KOPT-K1 (cell line): ENCODE results near the gene MMD2.

Experiments used
- H3K27ac ChIP-seq: fragments of 200-600 bp; sonication (generic); 2 replicates; pipeline ENCODE4 v1.5.1; 2016; ENCODE audit warnings: antibody characterized with exemption, mild to moderate bottlenecking, low read depth, low read length; ENCODE audit not compliant: poor library complexity, severe bottlenecking
- H3K36me3 ChIP-seq: fragments of 200-600 bp; sonication (generic); 2 replicates; pipeline ENCODE4 v1.5.1; 2017; ENCODE audit warnings: antibody characterized with exemption, mild to moderate bottlenecking, low read length, moderate library complexity; ENCODE audit not compliant: insufficient read depth
- H3K9me3 ChIP-seq: fragments of 200-600 bp; sonication (generic); 2 replicates; pipeline ENCODE4 v1.5.1; 2017; ENCODE audit warnings: antibody characterized with exemption, low read length, mild to moderate bottlenecking; ENCODE audit not compliant: insufficient read depth, poor library complexity, severe bottlenecking

Gene MMD2

DNA sequence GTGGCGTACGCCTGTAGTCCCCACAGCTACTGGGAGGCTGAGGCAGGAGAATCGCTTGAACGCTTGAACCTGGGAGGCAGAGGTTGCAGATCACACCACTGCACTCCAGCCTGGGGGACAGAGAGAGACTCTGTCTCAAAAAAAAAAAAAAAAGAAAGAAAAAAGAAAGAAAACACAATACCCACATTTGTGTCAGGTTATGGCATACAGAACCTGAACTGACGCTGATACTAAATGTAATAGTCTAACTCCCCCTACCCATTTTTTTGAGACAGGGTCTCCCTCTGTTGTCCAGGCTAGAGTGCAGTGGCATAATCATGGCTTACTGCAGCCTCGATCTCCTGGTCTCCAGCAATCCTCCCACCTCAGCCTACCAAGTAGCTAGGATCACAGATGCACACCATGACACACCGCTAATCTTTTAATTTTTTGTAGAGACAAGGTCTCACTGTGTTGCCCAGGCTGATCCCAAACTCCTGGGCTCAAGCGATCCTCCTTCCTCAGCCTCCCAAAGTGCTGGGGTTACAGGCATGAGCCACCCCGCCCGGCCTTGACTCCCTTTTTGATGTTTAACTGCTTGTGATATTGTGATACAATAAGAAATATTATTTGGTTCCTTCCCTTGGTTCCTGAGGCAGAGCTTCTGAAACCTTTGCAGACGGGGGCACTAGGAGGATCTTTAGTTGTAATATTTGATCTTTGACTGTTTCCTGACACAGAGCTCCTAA is 6.5 kb upstream of the MMD2 start:
- no peaks in the 10 kb centered on the region for H3K36me3 ChIP-seq
- H3K27ac ChIP-seq: no peak overlapping the region
- H3K9me3 ChIP-seq: no peaks in the 10 kb centered on the region

- no peaks in the 10 kb centered on the region for H3K36me3 ChIP-seq
- H3K27ac ChIP-seq: no peak overlapping the region
- H3K9me3 ChIP-seq: no peaks in the 10 kb centered on the region
Observed at GRCh38 chr7:4964506-4964905, 5.5 kb upstream of the MMD2 start.

GRCh38 chr7:4962872-4963775 is 4.1 kb upstream of the MMD2 start:
- H3K9me3 ChIP-seq: no peaks in the 10 kb centered on the region
- no peak overlapping the region for H3K27ac ChIP-seq
- no peaks in the 10 kb centered on the region for H3K36me3 ChIP-seq

GRCh38 chr7:4960363-4960762 is 1.4 kb upstream of the MMD2 start:
- Histone ChIP-seq H3K9me3 (no peaks in the 10 kb centered on the region), H3K36me3 (no peaks in the 10 kb centered on the region), H3K27ac (no peak overlapping the region)

DNA sequence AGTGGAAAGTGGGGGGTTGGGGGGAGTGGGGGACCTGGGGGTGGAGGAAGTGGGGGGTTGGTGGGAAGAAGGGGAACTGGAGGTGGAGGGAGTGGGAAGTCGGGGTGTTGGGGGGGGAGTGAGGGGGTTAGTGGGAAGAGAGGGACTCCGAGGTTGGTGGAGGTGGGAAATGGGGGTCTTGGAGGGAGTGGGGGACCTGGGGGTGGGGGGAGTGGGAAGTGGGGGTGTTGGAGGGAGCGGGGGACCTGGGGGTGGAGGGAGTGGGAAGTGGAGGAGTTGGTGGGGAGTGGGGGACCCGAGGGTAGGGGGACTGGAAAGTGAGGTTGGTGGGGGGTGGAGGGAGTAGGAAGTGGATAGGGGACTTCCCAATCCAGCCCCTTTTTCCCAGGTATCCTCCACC is 906 bp upstream of the MMD2 start:
- no peaks in the 10 kb centered on the region for H3K36me3 ChIP-seq
- no peaks in the 10 kb centered on the region for H3K9me3 ChIP-seq
- no peak overlapping the region for H3K27ac ChIP-seq

- H3K9me3 ChIP-seq: no peaks in the 10 kb centered on the region
- no peak overlapping the region for H3K27ac ChIP-seq
- H3K36me3 ChIP-seq: no peaks in the 10 kb centered on the region
Observed at GRCh38 chr7:4959306-4959705, 319 bp upstream of the MMD2 start.

DNA sequence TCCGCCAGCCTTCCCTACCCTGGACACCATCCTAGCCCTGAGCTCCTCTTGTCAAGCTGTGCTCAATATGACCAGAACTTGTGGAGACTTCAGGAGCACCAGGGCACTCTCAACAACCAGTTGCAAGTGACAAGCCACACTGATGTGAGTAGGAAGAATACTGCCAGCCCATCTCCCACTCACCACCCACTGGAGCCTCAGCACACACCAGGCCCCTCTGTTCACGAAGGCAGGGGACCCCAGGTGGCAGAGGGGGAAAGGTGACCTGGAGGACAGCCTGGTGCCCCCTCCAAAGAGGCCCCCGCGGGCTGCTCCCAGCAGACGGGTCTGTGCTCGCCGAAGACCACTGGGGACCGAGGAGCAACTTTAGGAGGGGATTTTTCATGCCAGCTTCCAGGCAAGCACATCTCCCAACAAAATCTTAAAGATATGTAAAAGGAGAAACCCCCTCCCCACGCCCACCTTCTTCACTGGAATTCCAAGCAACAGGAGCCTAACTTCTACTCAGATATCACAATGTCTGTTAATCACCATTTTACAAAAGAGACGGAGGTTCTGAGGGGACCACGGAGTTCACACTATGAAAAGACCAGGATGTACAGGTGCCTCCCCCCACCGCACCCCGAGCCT is 1.0 kb downstream of the MMD2 start:
- no peak overlapping the region for H3K27ac ChIP-seq
- no peaks in the 10 kb centered on the region for H3K9me3 ChIP-seq
- no peaks in the 10 kb centered on the region for H3K36me3 ChIP-seq

DNA sequence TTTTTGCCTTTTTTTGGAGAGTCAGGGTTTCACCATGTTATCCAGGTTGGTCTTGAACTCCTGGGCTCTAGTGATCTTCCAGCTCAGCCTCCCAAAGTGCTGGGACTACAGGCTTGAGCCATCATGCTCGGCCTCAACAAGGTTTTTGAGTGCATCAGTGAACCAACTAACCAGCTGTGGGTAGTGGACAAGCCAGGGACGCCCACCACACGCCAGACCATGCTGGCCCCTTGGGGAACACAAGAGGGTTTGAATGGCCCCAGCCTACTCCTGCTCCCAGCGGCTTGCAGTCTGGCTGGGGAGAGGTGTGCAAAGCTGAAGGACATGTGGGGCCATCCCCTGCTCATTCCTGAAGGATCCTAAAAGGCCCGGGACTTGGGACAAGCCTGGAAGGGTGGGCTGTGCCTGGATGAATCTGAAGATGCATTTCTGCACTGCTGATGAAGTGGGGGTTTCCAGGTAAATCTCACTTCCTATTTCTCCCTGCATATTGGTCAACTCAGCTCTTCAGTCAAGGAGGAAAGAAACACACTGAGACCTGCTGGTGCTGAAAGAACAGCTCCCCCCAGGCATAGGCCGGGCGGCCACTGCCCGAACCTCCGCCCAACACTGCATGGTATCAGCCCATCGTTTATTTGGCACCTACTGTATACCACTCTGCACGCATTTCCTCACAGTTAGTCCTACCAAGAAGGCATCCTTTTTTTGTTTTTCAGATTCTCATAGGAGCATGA is 6.9 kb downstream of the MMD2 start:
- Histone ChIP-seq H3K9me3 (peaks cover 7% of the 10 kb centered on the region), H3K27ac (no peak overlapping the region), H3K36me3 (no peaks in the 10 kb centered on the region)

- Histone ChIP-seq H3K9me3 (peaks cover 7% of the 10 kb centered on the region), H3K27ac (no peak overlapping the region), H3K36me3 (no peaks in the 10 kb centered on the region)
Observed at GRCh38 chr7:4951304-4951703, 7.7 kb downstream of the MMD2 start.

DNA sequence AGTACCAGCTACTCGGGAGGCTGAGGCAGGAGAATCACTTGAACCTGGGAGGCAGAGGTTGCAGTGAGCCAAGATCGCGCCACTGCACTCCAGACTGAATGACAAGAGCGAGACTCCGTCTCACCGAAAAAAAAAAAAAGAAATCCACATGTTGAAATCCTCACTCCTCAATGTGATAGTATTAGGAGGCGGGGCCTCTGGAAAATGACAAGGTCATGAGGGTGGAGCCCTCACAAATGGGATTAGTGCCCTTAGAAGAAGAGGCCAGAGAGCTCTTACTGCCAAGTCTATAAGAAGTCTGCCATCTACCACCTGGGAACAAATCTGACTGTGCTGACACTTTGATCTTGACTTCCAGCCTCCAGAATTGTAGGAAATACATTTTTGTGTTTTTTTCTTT is 10.6 kb downstream of the MMD2 start:
- Histone ChIP-seq H3K27ac (no peak overlapping the region), H3K36me3 (no peaks in the 10 kb centered on the region), H3K9me3 (peaks cover 7% of the 10 kb centered on the region)

DNA sequence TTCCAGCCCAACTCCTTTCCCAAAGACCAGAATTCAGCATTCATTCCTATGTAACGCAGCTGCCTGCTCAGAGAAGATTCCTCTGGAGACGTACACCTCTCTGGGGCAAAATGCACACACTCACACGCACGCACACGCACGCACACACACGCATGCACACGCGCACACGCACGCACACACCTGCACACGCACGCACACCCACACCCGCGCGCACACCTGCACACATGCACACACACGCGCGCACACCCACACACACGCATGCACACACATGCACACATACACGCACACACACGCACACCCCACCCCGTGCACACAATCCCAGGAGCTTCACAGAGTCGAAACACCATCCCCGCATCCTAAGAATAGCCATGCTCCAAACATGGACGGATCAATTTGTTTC is 13.0 kb downstream of the MMD2 start:
- Histone ChIP-seq H3K9me3 (peaks cover 7% of the 10 kb centered on the region), H3K36me3 (no peaks in the 10 kb centered on the region), H3K27ac (no peak overlapping the region)

DNA sequence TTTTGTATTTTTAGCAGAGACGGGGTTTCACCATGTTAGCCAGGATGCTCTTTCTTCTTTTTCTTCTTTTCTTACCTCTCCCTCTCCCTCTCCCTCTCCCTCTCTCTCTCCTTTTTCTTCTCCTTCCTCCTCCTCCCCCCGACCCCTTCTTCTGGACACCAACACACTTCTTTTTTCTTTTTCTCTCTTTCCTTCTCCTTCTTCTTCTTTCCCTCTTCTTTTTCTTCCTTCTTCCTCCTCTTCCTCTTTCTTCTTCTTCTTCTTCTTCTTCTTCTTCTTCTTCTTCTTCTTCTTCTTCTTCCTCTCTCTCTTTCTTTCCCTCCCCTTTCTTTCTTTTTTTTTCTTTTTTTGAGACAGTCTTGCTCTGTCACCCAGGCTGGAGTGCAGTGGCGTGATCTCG is 14.0 kb downstream of the MMD2 start:
- Histone ChIP-seq H3K36me3 (no peaks in the 10 kb centered on the region), H3K9me3 (peaks cover 7% of the 10 kb centered on the region), H3K27ac (no peak overlapping the region)

DNA sequence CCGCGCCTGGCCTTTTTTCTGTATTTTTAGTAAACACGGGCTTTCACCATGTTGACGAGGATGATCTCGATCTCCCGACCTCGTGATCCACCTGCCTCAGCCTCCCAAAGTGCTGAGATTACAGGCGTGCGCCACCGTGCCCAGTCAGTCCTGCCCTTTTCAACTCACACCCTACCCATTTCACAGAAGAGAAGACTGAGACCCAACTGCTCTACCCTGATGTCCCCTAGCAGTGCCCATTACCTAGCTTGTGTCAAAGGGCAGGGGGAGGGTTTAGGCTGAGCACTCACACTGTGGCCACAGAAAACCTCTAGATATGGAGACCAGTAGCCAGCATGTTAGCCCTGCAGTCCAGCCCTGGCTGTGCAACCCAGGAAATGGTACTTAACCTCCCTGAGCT is 15.7 kb downstream of the MMD2 start:
- H3K9me3 ChIP-seq: peaks cover under 1% of the 10 kb centered on the region
- no peak overlapping the region for H3K27ac ChIP-seq
- no peaks in the 10 kb centered on the region for H3K36me3 ChIP-seq

DNA sequence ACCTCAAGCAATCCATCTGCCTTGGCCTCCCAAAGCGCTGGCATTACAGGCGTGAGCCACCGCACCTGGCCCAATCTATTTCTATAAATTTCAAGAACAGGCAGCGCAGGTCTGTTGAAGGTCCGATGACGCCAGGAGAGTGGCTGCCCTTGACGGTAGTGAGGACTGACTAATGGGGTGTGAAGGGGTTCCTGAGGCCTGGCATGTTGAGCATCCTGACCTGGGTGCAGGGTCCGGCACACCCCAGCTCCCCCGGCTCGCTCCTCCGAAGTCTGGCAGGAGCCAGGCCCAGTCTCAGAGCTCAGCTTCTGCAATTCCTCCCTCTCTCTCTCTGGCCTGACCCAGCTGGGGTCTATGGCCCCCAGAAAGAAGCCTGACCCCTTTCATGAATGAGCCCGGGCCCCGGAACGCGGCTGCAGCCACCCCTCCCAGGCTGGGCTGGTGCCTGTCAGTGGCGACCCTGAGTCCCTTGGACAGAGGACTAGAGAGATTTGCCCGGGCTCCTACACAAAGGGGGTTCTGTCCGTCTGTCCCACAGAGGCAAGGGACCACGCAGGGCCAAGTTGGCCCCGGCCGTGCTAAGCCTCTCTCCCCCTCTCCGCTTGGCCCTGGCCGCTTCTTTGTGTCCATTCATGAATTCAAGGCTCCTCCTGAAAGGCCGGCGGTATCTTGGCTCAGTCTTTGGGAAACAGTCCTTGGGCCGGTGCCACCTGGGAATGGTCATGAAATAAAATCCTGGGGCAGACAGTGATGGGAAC is 18.8 kb downstream of the MMD2 start:
- H3K36me3 ChIP-seq: no peaks in the 10 kb centered on the region

More for the DNA sequence above, 18.8 kb downstream of the MMD2 start:
- Histone ChIP-seq H3K9me3 (no peaks in the 10 kb centered on the region), H3K27ac (no peak overlapping the region)
